ENCODE measurements around the gene MVD. TPM values are rescaled to one million over a fixed set of nuclear protein-coding genes. Genes with fewer than 3 reads are reported as not detected.

The MVD gene
- polyA plus RNA-seq, 1 donor, result 27.3 TPM

DNA sequence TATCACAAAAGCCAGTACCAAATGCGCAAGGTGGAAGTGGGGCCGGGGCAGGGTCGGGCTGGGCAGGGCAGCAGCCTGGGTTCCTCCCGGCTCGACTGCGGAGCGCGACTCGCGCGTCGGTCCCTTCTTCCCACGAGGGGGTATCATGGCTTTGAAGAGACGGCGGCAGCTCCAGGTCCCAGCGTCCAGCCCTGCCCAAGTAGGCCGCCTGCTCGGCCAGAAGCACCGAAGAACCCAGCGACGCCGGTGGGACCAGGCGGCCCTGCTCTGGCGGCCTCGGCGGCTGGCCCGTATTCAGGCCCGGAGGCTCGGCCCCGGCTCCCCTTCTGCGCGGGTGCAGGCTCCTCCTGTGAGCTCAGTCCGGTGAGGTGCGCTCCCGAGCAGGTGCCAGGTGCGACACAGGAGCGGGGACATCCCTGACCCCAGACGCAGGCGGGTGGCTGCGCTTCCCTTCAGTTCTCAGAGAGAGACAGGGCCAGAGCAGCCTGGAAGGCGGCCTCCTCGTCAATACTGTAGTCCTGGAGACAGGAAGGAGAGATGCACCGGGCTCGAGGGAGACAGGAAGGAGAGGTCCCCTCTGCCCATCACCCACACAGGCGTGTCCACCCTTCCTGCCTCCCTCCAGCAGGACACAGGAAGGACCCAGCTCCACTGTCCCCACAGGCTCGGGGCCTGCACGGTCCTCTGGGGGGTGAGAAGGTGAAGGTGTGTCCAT is 34.4 kb upstream of the MVD start:
- no peak for DNase-seq

DNA sequence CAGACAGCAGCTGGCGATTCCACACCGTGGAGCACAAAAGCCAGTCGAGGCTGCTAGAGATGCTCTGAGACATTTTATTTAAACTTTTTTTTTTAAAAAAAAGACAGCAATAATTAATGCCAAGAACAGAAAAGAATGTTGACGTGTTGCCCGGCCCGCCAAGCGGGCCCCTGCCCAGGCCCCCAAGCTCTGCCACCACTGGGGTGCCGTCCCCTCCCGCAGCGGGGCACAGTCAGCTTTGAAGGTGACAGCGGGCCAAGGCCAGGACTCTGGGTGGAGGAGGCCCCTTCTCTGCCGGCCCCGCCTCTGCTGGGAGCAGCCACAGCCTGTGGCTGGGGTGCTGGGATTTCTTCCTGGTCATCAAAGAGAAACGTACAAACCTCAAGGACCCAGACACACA is 33.5 kb upstream of the MVD start:
- no peak for DNase-seq

DNA sequence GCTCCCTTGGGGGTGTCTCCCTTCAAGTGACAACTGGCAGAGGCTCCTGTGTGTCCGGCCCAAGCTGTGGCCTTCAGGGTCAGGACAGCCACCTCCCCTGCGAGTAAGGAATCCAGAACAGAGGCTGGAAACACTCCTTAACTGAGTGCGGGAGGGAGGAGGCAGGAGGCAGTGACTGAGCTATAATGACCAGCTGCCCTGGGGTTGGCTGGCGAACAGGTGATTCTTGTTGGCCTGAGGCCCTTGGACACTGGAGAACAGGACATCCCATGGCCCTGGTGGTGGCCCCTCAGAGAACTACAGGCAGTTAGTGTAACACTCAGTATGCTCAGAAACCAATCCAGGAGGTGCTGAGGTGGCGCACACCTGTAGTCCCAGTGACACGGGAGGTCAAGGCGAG is 32.9 kb upstream of the MVD start:
- DNase-seq, result no peak

DNA sequence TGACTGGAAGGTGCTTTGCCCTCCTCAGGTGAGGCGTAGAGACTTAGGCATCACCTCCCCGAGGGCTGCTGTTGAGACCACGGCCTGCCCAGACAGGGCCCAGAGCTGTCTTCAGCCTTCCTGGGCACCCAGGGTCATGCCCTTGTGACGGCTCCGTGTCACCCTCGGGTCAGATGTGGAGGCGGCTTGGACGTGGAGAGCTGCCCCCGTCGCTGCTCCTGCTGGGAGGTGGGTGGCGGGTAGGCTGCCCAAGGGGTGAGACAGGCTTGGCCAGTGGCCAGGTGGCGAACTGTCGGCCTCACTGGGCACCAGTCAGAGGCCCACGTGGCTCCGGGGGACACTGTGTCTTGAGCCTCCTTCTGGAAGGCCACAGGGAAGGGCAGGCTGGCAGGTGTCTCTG is 32.3 kb upstream of the MVD start:
- no peak for DNase-seq

DNA sequence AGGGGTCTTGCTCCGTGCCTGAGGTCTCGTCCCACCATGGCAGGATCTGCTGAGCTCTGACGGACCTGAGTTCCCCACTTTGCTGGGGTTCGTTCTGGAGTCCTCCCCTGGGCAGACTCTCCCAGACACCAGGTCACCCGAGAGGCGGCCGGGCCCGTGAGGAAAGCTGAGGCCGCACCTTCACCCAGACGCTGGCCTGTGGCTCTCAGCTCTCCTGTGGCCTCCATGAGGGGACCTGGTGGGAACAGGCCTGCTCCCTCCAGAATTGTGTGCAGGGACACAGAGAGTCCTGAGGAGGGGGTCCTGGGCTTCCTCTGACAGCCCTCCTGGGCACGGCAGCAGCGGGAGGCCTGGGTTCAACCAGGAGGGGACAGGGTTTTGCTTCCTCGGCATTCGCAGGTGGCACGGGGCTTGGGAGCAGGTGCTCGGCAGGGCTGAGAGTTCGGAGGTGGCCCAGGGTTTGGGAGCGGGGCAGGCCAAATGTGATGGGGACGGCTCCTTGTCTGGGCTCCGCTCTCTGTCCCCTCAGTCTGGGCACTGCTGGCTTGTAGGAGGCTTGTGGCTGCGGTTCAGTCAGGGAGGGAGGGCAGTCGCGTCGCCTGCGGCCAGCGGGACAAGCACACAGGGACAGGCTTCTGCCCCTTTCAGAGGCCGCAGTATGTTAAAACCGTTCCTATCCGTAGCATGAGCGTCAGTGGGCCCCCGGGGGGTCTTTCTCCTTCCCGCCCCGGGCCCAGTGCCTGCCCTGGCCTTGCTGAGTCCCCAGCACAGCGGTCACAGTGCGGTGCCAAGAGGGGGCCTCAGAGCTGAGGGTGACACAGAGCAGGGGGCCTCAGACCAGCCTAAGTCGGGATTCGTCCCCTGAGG is 31.6 kb upstream of the MVD start:
- DNase-seq, result no peak

DNA sequence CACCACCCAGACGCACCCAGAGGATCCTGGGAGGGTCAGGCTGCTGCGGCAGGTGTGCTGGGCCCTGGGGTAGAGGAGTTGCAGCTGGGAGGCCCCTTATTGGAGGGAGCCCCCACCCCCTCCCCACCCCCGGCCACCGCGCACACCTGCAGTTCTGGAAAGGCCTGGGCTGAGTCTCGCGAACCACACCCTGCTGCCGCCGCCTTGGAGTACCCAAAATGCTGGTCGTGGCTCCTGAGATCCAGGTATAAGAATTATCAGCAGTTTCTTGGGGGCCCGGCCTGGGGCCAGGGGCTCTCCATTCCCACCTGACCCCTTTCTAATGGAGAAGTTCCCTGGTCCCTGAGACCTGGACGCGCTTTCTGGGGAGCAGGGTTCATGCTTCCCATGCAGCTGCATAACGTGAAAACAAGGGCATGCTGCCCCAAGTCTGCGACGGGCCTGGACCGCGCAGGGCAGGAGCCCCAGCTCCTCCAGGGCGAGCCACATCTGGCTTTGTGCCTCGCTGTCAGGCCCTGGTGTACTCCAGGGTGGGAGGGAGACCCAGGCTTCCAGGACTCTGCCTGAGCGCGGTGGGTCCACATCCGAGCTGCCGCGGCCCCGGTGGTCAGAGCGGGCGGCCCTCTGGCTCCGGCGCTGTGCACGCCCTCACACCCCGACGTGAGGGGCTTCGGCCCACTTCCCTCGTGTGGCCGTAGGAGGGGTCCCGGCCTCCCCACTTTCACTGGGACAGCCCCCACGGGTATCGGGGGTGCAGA is 30.7 kb upstream of the MVD start:
- DNase-seq, result no peak

DNA sequence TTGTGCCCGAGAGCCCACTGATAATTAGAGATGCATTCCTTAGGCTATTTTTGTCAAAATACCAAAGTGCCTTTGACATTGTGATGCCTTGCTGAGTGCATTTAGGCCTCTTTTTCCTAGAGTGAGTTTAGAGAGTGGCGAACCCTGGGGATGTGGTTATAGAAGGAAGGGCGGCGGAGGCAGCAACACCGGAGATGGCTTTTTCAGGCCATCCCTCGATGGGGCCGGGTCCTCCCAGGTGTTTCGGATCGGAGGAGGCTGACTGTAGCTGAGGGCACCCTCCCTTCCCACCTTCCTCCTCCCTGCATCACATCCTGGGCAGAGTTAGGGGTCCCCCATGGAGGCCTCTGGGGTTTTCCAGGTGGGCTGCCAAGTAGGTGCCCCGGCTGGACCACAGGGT is 30.0 kb upstream of the MVD start:
- no peak for DNase-seq

DNA sequence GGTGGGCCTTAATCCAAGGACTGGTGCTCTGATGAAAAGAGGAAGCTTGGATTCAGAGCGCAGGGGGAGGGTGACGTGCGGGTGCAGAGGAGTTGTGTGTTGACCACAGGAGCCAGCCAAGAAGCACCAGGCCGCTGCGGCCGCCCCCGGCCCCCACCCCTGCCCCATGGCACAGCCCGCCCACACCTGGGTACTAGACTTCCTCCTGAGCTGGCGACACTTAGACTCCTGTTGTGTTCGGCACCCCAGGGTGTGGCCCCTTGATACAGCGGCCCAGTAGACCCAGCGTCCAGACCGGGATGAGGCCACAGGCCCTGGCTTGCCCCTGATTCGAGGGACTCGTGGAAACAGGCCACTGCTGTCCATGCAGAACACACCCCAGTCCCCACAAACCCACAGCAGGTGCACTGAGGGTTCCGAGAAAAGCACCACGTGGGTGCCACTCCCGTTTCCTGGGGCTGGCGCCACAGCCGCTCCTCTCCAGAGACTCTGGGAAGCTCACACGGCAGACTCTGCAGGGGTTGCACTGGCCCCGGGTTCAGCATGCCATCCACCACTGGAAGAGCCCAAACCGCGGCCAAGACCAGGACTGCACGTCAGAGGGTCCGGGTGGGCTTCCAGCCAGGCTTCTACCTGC is 29.2 kb upstream of the MVD start:
- no peak for DNase-seq

DNA sequence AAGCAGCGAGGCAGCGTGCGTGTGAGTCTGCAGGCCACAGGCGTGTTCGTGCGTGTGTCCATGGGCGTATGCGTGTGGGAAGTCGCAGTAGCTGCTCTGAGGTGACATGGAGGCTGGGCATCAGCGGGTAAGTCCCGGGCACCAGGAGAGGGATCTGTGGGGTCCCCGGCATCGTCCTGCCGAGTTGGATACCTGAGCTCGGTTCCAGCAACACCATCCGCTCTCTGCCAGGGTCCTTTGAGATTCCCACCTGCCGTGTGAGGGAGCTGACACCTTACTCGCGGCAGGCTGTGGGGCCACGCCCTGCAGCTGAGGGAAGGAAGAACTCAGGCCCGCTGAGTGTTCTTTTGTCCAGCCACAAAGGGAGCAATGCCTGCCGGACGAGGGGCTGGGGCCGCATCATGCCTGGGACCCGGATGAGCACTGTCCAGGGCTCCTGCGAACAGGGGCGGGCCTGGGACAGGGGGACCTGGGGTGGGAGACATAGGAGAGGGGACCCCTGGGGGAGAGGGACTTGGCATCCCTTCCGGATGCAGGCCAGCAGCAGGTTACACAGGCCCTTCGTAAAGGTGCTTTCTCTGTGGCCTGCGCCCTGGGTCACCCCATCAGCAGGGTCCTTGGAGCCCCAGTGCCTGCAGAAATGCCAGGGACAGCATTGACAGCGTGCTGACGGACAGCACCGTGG is 28.4 kb upstream of the MVD start:
- no peak for DNase-seq

DNA sequence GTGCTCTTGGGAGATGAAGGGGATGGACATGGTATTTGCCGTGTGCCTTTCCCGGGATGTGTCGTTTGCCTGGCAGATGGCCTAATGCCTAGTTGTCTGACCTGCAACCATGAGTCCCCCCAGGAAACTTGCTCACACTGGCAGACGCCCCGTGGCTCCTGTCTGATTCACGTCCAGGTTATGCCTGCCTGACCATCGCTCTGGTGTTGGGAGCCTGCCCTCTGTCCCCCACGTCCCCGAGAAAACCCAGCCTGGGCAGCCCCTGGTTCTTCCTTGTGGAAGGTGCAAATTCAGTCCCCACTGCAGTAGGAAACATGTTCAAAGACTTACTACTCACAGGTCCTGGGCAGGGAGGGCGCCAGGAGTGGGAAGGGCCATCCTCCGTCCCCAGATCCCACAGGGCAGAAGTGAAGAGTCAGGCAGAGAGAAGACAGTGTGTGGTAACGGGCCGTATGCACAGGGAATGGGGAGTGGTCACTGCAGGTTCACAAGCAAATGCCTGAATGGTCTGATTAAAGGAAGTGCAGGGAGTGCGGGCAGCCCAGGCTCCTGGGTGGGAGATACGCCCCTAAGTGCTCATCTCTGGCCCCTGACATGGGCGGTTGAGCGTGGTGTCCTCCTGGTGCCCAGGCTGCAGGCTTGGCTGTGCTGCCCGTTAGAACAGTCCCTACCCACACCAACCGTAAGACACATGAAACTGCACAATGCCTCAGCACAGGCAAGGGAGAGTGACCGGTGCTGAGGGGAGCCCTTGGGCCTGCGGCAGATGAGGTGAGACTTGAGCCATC is 27.6 kb upstream of the MVD start:
- DNase-seq, result no peak

DNA sequence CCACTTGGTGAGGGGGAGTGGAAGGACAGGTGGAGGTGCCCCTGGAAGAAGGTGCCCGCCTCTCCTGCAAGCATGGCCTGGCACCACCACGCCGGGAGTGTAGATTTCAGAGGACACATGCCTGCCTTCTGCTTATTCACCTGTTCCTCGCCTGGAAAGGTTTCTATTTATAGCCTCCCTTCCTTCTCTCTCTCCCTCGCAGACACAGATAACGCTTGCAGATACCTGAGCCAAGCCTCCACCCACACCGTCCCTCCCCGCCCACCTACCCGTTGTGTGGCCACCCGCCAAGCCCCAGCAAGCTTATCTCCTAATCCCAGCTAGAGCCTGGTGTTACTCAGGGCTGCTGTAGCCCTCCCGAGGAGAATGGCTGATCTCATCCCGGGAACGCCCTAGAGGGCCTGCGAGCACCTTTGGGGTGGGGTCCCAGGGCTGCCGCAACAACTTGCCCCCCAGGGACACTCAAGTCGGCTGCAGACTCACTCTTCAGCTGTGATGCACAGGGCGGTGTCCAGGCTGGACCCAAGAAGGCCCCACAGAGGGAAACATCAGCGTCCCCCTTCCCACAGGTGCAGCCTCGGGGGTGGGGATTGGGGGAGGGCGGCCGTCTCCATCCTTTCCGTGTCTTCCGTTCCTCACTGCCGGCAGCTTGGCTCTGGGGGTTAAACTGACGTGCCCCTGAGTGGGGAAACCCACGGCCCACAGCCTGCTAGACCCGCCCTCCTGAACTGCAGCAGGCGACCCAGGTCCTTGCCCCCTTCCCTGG is 25.3 kb upstream of the MVD start:
- DNase-seq, result no peak

DNA sequence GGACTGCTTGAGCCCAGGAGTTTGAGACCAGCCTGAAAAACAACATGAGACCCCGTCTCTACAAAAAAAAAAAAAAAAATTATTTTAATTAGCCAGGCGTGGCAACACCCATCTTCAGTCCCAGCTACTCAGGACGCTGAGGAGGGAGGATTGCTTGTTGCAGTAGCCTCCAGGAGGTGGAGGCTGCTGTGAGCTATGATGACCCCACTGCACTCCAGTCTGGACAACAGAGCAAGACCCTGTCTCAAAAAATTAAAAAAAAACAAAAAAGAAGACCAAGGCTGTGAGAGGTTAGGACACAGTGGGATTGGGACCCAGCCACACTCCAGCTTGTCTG is 24.8 kb upstream of the MVD start:
- no peak for DNase-seq

DNA sequence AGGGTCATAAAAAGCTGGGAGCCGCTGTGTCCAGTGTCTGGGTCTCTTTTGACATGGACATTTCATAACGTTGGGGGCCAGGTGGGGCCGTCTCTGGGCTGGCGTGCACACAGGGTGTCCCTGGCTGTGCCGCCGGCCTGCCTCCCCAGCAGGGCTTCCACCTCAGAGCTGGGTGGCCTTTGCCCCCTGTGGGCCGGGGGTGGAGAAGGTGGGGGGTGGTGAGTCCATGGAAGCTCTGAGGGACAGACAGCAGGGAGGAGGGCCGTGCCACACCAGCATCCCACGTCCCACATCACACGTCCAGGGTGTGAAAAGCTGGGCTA is 24.3 kb upstream of the MVD start:
- no peak for DNase-seq

DNA sequence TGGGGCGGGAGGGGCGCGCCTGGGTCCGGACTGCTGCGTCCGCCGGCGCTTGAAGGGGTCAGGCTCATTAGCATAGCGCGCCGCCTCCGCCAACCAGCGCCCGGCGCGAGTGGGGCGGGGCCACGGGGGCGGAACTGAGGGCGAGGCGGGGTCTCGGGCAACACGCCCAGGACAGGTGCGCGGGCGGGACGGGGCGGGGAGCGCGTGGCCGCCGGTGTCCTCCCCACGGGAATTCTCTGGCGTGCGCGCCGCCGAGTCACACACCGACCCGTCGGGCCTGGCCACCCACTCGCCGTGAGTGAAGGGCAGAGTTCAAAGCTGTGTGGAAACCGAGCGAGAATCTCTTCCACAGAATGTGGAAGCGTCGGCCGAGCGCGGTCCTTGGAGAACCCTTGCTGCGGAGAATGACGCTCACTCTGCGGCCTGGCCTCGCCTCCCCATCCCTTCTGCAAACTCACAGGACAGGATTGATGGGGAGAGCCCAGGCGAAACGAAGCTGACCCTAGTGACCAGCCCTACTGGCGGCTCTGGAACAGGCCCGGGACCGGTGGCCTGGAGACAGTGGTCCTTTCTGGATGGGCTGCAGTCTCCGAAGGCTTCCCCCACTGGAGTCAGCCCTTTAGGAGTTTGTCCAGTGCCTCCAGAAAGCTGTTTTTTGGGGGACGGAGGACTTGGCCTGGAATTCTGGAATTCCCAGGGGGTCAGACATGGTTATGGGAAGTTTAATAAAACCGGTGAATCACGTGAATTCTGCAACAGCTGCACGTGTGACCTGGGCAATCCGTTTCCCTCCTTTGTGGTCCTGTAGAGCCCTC is 23.8 kb upstream of the MVD start, which contains the start of gene SNAI3:
Gene SNAI3, minus strand, starts transcription at position 69 of the 815 bp plus-strand sequence. CDS start 101 bp downstream, outside the sequence.
- peak; percentile 66 for DNase-seq

DNA sequence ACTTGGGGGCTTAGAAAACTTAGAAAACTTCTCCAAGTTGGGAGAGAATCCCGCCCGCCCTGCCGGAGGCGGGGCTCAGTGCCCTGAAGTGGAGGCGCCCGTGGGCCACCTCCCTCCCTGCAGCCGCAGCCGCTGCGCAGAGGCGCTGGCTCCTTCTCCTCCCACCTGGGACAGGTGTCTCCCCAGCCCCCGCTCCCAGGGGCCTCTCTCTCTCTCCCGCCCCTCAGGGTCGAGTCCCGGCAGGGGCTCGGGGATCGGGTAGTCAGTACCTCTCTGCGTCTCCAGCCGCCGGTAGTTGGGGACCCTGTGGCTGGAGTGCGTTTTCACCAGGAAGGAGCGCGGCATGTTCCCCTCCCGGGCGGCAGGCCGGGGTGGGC is 23.2 kb upstream of the MVD start:
- DNase-seq, result no peak

DNA sequence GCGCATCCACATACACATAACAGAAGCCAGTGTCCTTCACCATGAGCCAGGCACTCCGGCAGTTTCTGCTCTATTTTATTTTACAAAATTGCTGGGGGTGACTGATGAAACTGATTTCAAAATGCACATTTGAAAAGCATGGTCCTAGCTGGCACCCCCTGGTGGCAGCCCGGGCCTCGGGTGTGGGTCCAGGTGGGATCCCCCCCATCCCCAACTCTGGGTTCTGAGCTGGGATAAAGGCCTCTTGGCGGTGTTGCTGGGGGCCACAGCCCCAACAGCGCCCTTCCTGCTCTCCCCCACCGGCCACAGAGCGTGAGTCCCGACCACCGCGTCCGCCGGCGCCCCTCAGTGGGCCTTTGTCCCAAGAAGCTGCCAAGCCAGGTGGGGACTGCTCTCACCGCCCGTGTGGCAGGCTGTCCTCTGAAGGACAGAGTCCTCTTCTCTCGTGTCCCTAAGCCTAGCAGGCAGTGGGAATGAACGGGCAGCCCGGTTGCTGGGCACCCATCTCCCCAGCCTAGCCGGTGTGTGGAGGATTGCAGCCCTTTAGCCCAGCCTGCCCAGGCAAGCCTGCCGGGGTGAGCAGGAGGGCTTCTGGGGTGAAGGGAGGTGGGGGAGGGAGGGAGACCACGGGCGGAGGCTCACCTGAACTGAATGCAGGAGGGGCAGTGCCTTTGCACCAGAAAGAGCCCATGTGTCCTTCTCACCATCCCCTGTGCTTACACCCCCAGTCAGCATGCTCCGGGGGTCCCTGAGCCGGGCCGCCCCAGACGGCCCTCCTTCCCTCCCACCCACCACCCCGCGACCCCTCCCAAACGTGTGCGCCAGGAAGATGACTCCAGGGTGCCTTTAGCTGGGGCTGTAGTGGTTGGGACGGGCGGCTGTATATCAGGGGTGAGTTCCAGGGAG is 22.5 kb upstream of the MVD start:
- DNase-seq, result no peak

DNA sequence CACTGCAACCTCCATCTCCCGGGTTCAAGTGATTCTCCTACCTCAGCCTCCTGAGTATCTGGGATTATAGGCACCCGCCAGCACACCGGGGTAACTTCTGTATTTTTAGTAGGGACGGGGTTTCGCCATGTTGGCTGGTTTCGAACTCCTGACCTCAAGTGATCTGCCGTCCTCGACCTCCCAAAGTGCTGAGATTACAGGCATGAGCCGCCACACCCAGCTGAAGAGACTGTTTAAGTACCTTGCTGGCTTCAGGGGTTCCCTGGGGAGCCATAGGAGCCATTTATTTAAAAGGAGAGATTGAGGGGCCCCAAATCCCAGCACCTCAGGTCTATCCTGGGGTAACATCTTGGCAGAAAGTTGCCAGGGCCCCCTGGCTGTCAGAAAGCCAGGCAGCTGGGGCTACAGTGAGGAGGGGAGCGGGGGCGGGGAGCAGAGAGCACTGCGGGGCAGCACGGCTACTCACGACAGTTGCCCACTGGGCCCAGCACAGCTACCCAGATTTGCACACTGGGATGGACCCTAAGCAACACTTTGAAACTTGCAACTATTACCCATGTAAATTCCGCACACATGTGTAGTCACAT is 21.8 kb upstream of the MVD start:
- DNase-seq, result no peak

DNA sequence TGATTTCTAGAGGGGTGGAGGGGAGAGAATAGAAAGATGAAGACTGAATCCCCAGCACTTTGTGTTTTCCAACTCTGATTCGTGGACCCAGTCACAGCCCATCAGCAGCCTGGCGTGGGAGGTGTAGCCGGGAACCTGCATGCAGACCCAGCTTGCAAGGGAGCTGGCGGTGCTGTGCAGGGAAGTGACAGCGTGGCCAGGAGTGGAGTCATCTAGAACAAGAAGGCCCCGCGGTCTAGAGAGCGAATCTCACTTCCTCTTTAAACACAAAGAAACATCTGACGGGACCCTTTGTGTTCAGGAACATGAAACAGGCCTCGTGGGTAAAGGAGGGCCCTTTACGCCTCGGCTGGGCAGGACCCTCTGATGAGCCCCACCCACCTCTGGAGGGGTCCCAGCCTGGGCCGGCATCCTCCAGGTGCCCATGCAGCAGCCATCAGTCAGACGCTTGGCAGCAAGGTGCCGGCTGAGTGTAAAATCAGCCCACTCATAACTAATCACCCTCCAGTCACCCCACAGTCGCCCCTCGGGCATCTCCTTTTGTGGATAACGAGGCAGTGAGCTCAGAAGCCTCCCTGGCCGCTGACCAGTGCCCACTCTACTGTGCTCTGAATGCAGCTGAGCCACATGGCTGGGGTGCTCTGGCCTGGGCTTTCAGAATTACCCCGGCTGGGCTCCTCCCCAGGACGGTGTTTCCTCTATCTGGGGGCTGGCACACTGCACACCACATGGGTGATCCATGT is 19.0 kb upstream of the MVD start:
- no peak for DNase-seq

All from hindlimb muscle (tissue), 1 donor.